SU-DHL-6 (cell line): Measurements from ENCODE around the gene HIVEP2.

Source experiments
- H2AFZ ChIP-seq: fragments of 200-600 bp; sonication (generic); 2 replicates; pipeline ENCODE4 v1.6.1; 2014; ENCODE audit warnings: low read depth, mild to moderate bottlenecking, moderate library complexity, mixed read lengths, antibody characterized with exemption, low read length; ENCODE audit not compliant: severe bottlenecking
- H3F3A ChIP-seq: fragments of 200-600 bp; shearing (Covaris generic); 2 replicates; pipeline ENCODE4 v1.6.0; 2016; ENCODE audit warnings: antibody characterized with exemption, mild to moderate bottlenecking; ENCODE audit not compliant: insufficient read depth
- H3K27ac ChIP-seq: fragments of 200-600 bp; sonication (generic); 2 replicates; pipeline ENCODE4 v1.5.1; 2016; ENCODE audit warnings: low read depth, mild to moderate bottlenecking, low read length, moderate library complexity, mixed read lengths
- H3K27me3 ChIP-seq: fragments of 200-600 bp; sonication (generic), shearing (Covaris generic); 2 replicates; pipeline ENCODE4 v1.6.0; 2014; ENCODE audit warnings: mild to moderate bottlenecking, low read length
- H3K36me3 ChIP-seq: fragments of 200-600 bp; sonication (generic); 2 replicates; pipeline ENCODE4 v1.6.1; 2014; ENCODE audit warnings: mild to moderate bottlenecking, low read length, mixed read lengths
- H3K4me2 ChIP-seq: fragments of 300-600, 200-600 bp; shearing (Covaris generic), sonication (generic); 2 replicates; pipeline ENCODE4 v1.6.0; 2014; ENCODE audit warnings: low read length, low read depth, mild to moderate bottlenecking; ENCODE audit not compliant: poor library complexity, severe bottlenecking
- H3K4me3 ChIP-seq: fragments of 200-600 bp; sonication (generic); 2 replicates; pipeline ENCODE4 v1.5.1; 2014; ENCODE audit warnings: antibody characterized with exemption, low read length, mild to moderate bottlenecking, mixed read lengths; ENCODE audit not compliant: insufficient read depth, poor library complexity, severe bottlenecking
- H3K79me2 ChIP-seq: fragments of 200-600 bp; sonication (generic); 2 replicates; pipeline ENCODE4 v1.6.1; 2014; ENCODE audit warnings: mild to moderate bottlenecking, low read length, moderate library complexity; ENCODE audit not compliant: insufficient read depth
- H3K9ac ChIP-seq: fragments of 200-600 bp; sonication (generic); 2 replicates; pipeline ENCODE4 v1.7.0; 2014; ENCODE audit warnings: mild to moderate bottlenecking, low read length
- H3K9me2 ChIP-seq: fragments of 200-600 bp; sonication (generic); replicated peaks from 2 replicates; pipeline ENCODE4 v1.6.1; 2014; ENCODE audit warnings: low read length; ENCODE audit not compliant: insufficient read depth
- H3K9me3 ChIP-seq: fragments of 200-600 bp; sonication (generic); 2 replicates; pipeline ENCODE4 v1.6.1; 2014; ENCODE audit warnings: low read length, mixed read lengths; ENCODE audit not compliant: insufficient read depth
- H4K20me1 ChIP-seq: fragments of 200-600 bp; sonication (generic); 2 replicates; pipeline ENCODE4 v1.6.1; 2014; ENCODE audit warnings: low read depth, mild to moderate bottlenecking, antibody characterized with exemption, low read length, moderate library complexity, mixed read lengths
- EZH2phosphoT487 ChIP-seq: fragments of 200-600 bp; sonication (generic), shearing (Covaris generic); conservative IDR thresholded peaks from 2 replicates; pipeline ENCODE4 v1.6.1; 2018; ENCODE audit warnings: mild to moderate bottlenecking, antibody characterized with exemption, low read length, moderate library complexity, mixed read lengths
- TF ChIP-seq, protein P1 (sequence below): fragments of 200-600 bp; sonication (generic); IDR thresholded peaks from one replicate; pipeline ENCODE4 v1.5.1; 2017; ENCODE audit warnings: antibody characterized with exemption, mild to moderate bottlenecking, low read length, moderate library complexity; ENCODE audit not compliant: insufficient read depth, poor library complexity, severe bottlenecking

Gene HIVEP2

DNA sequence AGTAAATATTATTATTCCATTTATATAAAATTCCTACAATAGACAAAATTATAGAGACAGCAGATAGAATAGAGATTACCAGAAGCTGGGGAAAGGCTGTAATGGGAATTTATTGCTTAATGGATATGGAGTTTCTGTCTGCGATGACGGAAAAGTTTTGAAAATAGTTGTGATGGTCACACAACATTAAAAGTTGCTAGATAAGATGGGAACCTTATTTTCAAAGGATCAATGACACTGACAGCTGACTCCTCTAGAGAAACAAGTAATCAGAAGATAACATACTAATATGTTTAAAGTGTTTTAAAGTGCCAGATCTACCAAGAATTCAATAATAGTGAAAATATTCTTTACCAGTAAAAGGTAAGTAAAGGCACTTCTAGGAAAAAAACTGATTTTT is 236.3 kb downstream of the HIVEP2 start:
- H2AFZ ChIP-seq, result no peak overlapping the region
- no peak overlapping the region for H3K4me3 ChIP-seq
- no peaks in the 10 kb centered on the region for H3K27me3 ChIP-seq
- no peak overlapping the region for H3K9ac ChIP-seq
- H3K36me3 ChIP-seq, result no peaks in the 10 kb centered on the region
- H3K9me2 ChIP-seq, result no peaks in the 10 kb centered on the region
- H4K20me1 ChIP-seq, result no peaks in the 10 kb centered on the region
- H3F3A ChIP-seq, result no peaks in the 10 kb centered on the region
- no peak for TF ChIP-seq EZH2phosphoT487
- TF ChIP-seq, protein P1, sequence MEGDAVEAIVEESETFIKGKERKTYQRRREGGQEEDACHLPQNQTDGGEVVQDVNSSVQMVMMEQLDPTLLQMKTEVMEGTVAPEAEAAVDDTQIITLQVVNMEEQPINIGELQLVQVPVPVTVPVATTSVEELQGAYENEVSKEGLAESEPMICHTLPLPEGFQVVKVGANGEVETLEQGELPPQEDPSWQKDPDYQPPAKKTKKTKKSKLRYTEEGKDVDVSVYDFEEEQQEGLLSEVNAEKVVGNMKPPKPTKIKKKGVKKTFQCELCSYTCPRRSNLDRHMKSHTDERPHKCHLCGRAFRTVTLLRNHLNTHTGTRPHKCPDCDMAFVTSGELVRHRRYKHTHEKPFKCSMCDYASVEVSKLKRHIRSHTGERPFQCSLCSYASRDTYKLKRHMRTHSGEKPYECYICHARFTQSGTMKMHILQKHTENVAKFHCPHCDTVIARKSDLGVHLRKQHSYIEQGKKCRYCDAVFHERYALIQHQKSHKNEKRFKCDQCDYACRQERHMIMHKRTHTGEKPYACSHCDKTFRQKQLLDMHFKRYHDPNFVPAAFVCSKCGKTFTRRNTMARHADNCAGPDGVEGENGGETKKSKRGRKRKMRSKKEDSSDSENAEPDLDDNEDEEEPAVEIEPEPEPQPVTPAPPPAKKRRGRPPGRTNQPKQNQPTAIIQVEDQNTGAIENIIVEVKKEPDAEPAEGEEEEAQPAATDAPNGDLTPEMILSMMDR, result no peak
- H3K27ac ChIP-seq, result no peak overlapping the region
- no peaks in the 10 kb centered on the region for H3K79me2 ChIP-seq
- H3K4me2 ChIP-seq, result no peak overlapping the region
- no peaks in the 10 kb centered on the region for H3K9me3 ChIP-seq

DNA sequence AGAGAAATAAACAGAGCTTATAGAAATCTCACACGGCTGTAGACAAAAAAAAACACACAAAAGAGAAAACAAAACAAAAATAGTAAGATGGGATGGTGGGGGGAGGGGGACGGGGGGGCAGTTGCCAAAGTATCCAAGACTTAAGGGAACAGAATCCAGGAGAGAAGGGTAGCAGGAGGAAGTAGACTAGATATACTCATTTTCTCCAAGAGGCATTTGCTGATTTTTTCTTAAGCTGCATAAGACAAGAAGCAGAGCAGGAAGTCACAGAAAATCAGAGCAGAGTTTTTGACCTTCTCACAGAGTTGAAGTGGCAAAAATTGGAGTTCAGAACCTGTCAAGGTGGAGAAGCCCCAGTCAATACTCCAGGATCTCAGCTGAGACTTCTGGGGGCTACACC is 237.7 kb downstream of the HIVEP2 start:
- no peak for TF ChIP-seq EZH2phosphoT487
- TF ChIP-seq, protein P1, result no peak
- Histone ChIP-seq H3K36me3 (no peaks in the 10 kb centered on the region), H3K4me2 (no peak overlapping the region), H3K9ac (no peak overlapping the region), H3F3A (no peaks in the 10 kb centered on the region), H3K4me3 (no peak overlapping the region), H3K9me3 (no peaks in the 10 kb centered on the region), H3K79me2 (no peaks in the 10 kb centered on the region), H4K20me1 (no peaks in the 10 kb centered on the region), H2AFZ (no peak overlapping the region), H3K9me2 (no peaks in the 10 kb centered on the region), H3K27ac (no peak overlapping the region), H3K27me3 (no peaks in the 10 kb centered on the region)

DNA sequence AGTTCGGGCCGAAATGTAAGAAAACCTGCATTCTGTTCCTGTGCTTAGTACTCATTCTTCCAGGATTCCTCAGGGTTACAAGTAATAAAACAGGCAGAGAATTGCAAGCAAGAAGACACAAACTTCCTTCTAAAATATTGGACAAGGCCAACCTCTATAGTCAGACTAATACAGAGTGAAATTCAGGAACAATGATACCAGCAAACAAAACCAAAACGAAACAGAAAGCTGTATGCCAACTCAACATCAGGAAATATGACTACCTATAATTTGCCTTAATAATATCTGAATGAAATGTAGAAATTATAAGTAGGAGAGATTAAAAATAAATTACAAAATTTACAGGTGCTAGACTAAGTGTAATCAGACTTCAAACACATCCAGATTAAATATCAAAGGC is 238.8 kb downstream of the HIVEP2 start:
- H3K9ac ChIP-seq, result no peak overlapping the region
- H3K27me3 ChIP-seq, result no peaks in the 10 kb centered on the region
- H3K36me3 ChIP-seq, result no peaks in the 10 kb centered on the region
- no peak for TF ChIP-seq EZH2phosphoT487
- TF ChIP-seq, protein P1, result no peak
- H3K9me3 ChIP-seq, result no peaks in the 10 kb centered on the region
- no peaks in the 10 kb centered on the region for H3K79me2 ChIP-seq
- H4K20me1 ChIP-seq, result no peaks in the 10 kb centered on the region
- H3K4me2 ChIP-seq, result no peak overlapping the region
- no peak overlapping the region for H3K27ac ChIP-seq
- no peaks in the 10 kb centered on the region for H3K9me2 ChIP-seq
- no peaks in the 10 kb centered on the region for H3F3A ChIP-seq
- no peak overlapping the region for H2AFZ ChIP-seq
- no peak overlapping the region for H3K4me3 ChIP-seq

DNA sequence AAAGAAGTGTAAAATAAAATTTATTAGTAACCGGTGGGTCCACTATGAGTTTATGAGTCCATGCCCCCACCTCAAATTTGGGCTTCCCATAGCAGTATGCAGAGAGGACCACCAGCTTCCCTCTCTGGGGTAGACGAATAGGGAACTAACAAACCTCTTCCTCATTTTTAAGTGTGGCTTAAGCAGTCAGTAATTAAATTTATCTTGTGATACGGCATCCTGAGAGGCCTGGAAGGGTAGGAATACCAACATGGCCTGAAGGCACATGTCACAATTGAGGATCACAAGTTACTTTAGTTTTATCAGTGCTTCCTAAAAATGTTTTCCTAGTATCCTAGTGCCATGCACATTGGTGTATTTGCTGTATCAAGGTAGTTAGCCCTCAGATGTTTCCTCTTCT is 239.9 kb downstream of the HIVEP2 start:
- Histone ChIP-seq H3F3A (no peaks in the 10 kb centered on the region), H4K20me1 (no peaks in the 10 kb centered on the region), H3K9me2 (no peaks in the 10 kb centered on the region), H3K79me2 (no peaks in the 10 kb centered on the region), H2AFZ (no peak overlapping the region), H3K27ac (no peak overlapping the region), H3K36me3 (no peaks in the 10 kb centered on the region), H3K4me3 (no peak overlapping the region), H3K4me2 (no peak overlapping the region), H3K9ac (no peak overlapping the region), H3K9me3 (no peaks in the 10 kb centered on the region), H3K27me3 (no peaks in the 10 kb centered on the region)
- TF ChIP-seq, protein P1, result no peak
- TF ChIP-seq EZH2phosphoT487, result no peak
